Esophagus squamous epithelium (tissue), 4 donors: ENCODE measurements around the gene AKR1C1.
"Not testable (repeated sequence)": the region's sequence is repeated elsewhere in the genome, so short reads cannot be mapped to it uniquely, and the experiment has no call there.

Source experiments
- CTCF ChIP-seq, 6 experiments: fragments of 450-650 bp in 4 of 6; fragments of 200-600 bp in 2 of 6; sonication (generic) in 2 of 6; IDR thresholded peaks; one replicate each; pipeline ENCODE4 v1.5.1; 2016 to 2019; ENCODE audit warnings: antibody characterized with exemption in 6 of 6, mild to moderate bottlenecking in 4 of 6, moderate library complexity in 4 of 6
- POLR2A ChIP-seq, 4 donors: fragments of 450-650 bp; IDR thresholded peaks; one replicate each; pipeline ENCODE4 v1.6.1; 2017; ENCODE audit warnings: antibody characterized with exemption in 4 of 4, mild to moderate bottlenecking in 4 of 4, moderate library complexity in 3 of 4

- TF ChIP-seq CTCF, POLR2A (IDR thresholded peaks at IDR 0.05): not testable (repeated sequence)
Observed at GRCh38 chr10:4992564-4992963, 29.3 kb downstream of the AKR1C1 start.
